GM23248 (cell line): ENCODE data around the gene FAXC. TPM values are rescaled to one million over a fixed set of nuclear protein-coding genes. Genes with fewer than 3 reads are reported as not detected.

Source experiments
- DNase-seq: peaks from one replicate; pipeline ENCODE4 v3.0.0-alpha.2; 2015
- H2AFZ ChIP-seq: fragments of 200-600 bp; sonication (generic); 2 replicates; pipeline ENCODE4 v1.6.1; 2016; ENCODE audit warnings: antibody characterized with exemption
- H3F3A ChIP-seq: fragments of 200-600 bp; sonication (generic); 2 replicates; pipeline ENCODE4 v1.6.1; 2016; ENCODE audit warnings: mild to moderate bottlenecking, antibody characterized with exemption, mixed run types; ENCODE audit not compliant: insufficient read depth
- H3K27ac ChIP-seq: fragments of 200-600 bp; sonication (generic); 2 replicates; pipeline ENCODE4 v1.5.1; 2016; ENCODE audit warnings: mild to moderate bottlenecking
- H3K27me3 ChIP-seq: fragments of 200-600 bp; sonication (generic); replicated peaks from 2 replicates; pipeline ENCODE4 v1.6.1; 2016; ENCODE audit warnings: mild to moderate bottlenecking; ENCODE audit not compliant: insufficient read depth
- H3K36me3 ChIP-seq: fragments of 200-600 bp; sonication (generic); 2 replicates; pipeline ENCODE4 v1.6.1; 2016; ENCODE audit warnings: low read depth, mild to moderate bottlenecking
- H3K4me1 ChIP-seq: fragments of 200-600 bp; sonication (generic); 2 replicates; pipeline ENCODE4 v1.6.1; 2016; ENCODE audit warnings: mild to moderate bottlenecking; ENCODE audit not compliant: insufficient read depth
- H3K4me2 ChIP-seq: fragments of 200-600 bp; sonication (generic); one replicate; pipeline ENCODE4 v1.6.1; 2016; ENCODE audit warnings: mild to moderate bottlenecking; ENCODE audit not compliant: unreplicated experiment
- H3K4me3 ChIP-seq: fragments of 200-600 bp; sonication (generic); 2 replicates; pipeline ENCODE4 v1.5.1; 2016; ENCODE audit warnings: mild to moderate bottlenecking
- H3K79me2 ChIP-seq: fragments of 200-600 bp; sonication (generic); 2 replicates; pipeline ENCODE4 v1.6.1; 2016; ENCODE audit warnings: mild to moderate bottlenecking; ENCODE audit not compliant: insufficient read depth
- H3K9ac ChIP-seq: fragments of 200-600 bp; sonication (generic); 2 replicates; pipeline ENCODE4 v1.6.1; 2016; ENCODE audit warnings: mild to moderate bottlenecking
- H3K9me2 ChIP-seq: fragments of 200-600 bp; sonication (generic); 2 replicates; pipeline ENCODE4 v1.6.1; 2016; ENCODE audit warnings: mixed run types, mild to moderate bottlenecking, moderate library complexity; ENCODE audit not compliant: insufficient read depth
- H3K9me3 ChIP-seq: fragments of 200-600 bp; sonication (generic); one replicate; pipeline ENCODE4 v1.6.1; 2017; ENCODE audit warnings: low read depth
- H4K20me1 ChIP-seq: fragments of 200-600 bp; sonication (generic); 2 replicates; pipeline ENCODE4 v1.6.0; 2016; ENCODE audit not compliant: insufficient read depth
- EZH2 ChIP-seq: fragments of 200-600 bp; sonication (generic); IDR thresholded peaks from 2 replicates; pipeline ENCODE4 v1.6.1; 2018; ENCODE audit warnings: antibody characterized with exemption, mild to moderate bottlenecking; ENCODE audit not compliant: insufficient read depth, poor library complexity, severe bottlenecking
- EZH2phosphoT487 ChIP-seq: fragments of 200-600 bp; sonication (generic); IDR thresholded peaks from 2 replicates; pipeline ENCODE4 v1.6.1; 2018; ENCODE audit warnings: antibody characterized with exemption, moderate library complexity, mild to moderate bottlenecking, low read depth; ENCODE audit not compliant: insufficient read depth
- WGBS, 2 experiments: methylation state at CpG; one replicate each; pipeline ENCODE4 v1.1.6; 2015 to 2017; ENCODE audit warnings: low lambda C conversion rate in 2 of 2, low coverage in 1 of 2; ENCODE audit errors: missing lambda C conversion rate in 2 of 2; 5-methylcytosine and 5-hydroxymethylcytosine counted together
- in situ Hi-C: fragments of 300-500 bp; cut with MboI; formaldehyde crosslinking; loops from 2 replicates; pipeline ENCODE4 v1.15.0; 2020
- polyA plus RNA-seq: library from polyadenylated mRNA; unstranded; fragments of >200 nt; fragmentation: Nextera tagmentation; extraction: Ambion mirVana; gene quantifications from 2 replicates; pipeline ENCODE4 v1.2.1, GENCODE V29; 2016
- total RNA-seq: library from RNA; depleted of rRNA; stranded (reverse); fragments of >200 nt; shearing (Covaris generic); gene quantifications from 2 replicates; pipeline ENCODE4 v1.2.3, GENCODE V29; 2014

Gene FAXC
- total and polyA plus RNA-seq, 2 experiments from 2014 or later, result 0.29 to 0.76 TPM

DNA sequence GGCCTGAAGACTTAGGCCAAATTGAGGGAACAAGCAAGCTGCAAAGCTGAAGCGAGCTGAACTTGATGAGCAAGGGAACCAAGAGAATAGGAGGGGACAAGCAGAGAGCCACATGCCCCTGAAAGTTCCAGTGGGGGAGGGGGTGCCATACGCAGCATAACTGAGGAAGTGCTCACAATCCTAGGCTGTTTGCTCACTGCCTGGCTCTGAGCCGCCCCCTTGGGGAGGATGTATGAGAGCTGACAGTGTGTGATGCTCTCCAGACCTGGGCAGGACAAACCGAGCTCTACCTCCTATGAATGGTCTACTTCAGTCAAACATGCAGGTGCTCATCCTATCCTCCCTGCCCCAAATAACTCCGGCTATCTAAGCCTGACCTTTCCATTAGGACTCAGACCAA is 52.1 kb downstream of the FAXC start:
- no peak overlapping the region for H3K4me3 ChIP-seq
- no peaks in the 10 kb centered on the region for H3K9me2 ChIP-seq
- in situ Hi-C loops, result no loop called here
- H2AFZ ChIP-seq, result no peak overlapping the region
- WGBS, 2 experiments, result 46 to 55% methylated on average over 5 of the region's 5 CpGs
- no peak overlapping the region for H3K9ac ChIP-seq
- no peaks in the 10 kb centered on the region for H3K36me3 ChIP-seq
- TF ChIP-seq EZH2 (no peak), EZH2phosphoT487 (no peak)
- H3K79me2 ChIP-seq, result no peaks in the 10 kb centered on the region
- H4K20me1 ChIP-seq, result no peaks in the 10 kb centered on the region
- H3K4me2 ChIP-seq, result no peak overlapping the region
- no peaks in the 10 kb centered on the region for H3K9me3 ChIP-seq
- H3K27me3 ChIP-seq, result no peaks in the 10 kb centered on the region
- no peak for DNase-seq
- H3F3A ChIP-seq, result no peaks in the 10 kb centered on the region
- no peaks in the 10 kb centered on the region for H3K4me1 ChIP-seq
- H3K27ac ChIP-seq, result no peak overlapping the region

GRCh38 chr6:99297006-99297405 is 52.5 kb downstream of the FAXC start:
- in situ Hi-C loops, result no loop called here
- H3K4me1 ChIP-seq, result no peaks in the 10 kb centered on the region
- H3K27me3 ChIP-seq, result no peaks in the 10 kb centered on the region
- H3K4me3 ChIP-seq, result no peak overlapping the region
- H3K79me2 ChIP-seq, result no peaks in the 10 kb centered on the region
- no peaks in the 10 kb centered on the region for H3K9me2 ChIP-seq
- no peak for TF ChIP-seq EZH2
- no peak for TF ChIP-seq EZH2phosphoT487
- no peak overlapping the region for H3K9ac ChIP-seq
- H3F3A ChIP-seq, result no peaks in the 10 kb centered on the region
- 80 to 86% methylated on average over 1 of the region's 1 CpG for WGBS, 2 experiments
- DNase-seq, result no peak
- H2AFZ ChIP-seq, result no peak overlapping the region
- no peak overlapping the region for H3K4me2 ChIP-seq
- H3K36me3 ChIP-seq, result no peaks in the 10 kb centered on the region
- no peaks in the 10 kb centered on the region for H4K20me1 ChIP-seq
- H3K27ac ChIP-seq, result no peak overlapping the region
- no peaks in the 10 kb centered on the region for H3K9me3 ChIP-seq

DNA sequence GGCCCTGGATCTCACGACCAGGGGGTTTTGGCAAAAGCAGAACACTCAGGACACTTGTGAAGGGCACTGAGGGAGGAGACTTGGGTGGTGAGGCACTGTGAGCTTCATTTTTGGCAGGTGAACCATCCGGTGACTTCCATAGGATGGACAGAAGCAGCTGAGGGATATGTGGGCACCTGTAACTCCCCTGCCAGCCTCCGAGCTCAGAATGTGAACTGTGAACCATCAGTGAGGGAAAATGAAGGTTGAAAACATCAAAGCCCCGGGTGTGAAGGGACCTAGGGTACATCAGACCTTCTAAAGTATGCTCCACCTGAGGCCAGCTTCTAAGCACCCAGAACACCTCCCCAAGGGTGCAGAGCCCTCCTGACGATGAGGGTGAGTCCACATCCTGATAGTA is 53.2 kb downstream of the FAXC start:
- in situ Hi-C loops, result no loop called here

GRCh38 chr6:99295276-99295675 is 54.2 kb downstream of the FAXC start:
- no peak overlapping the region for H3K27ac ChIP-seq
- no peaks in the 10 kb centered on the region for H3F3A ChIP-seq
- H4K20me1 ChIP-seq, result no peaks in the 10 kb centered on the region
- H3K36me3 ChIP-seq, result no peaks in the 10 kb centered on the region
- H2AFZ ChIP-seq, result no peak overlapping the region
- H3K27me3 ChIP-seq, result no peaks in the 10 kb centered on the region
- H3K79me2 ChIP-seq, result no peaks in the 10 kb centered on the region
- TF ChIP-seq EZH2phosphoT487 (no peak), EZH2 (no peak)
- no peak overlapping the region for H3K9ac ChIP-seq
- no peak overlapping the region for H3K4me2 ChIP-seq
- no peaks in the 10 kb centered on the region for H3K9me2 ChIP-seq
- no peak overlapping the region for H3K4me3 ChIP-seq
- H3K9me3 ChIP-seq, result no peaks in the 10 kb centered on the region
- no peak for DNase-seq
- in situ Hi-C loops, result no loop called here
- 28 to 33% methylated on average over 3 of the region's 3 CpGs for WGBS, 2 experiments
- H3K4me1 ChIP-seq, result no peaks in the 10 kb centered on the region

More for the DNA sequence above, 53.2 kb downstream of the FAXC start:
- no peak for DNase-seq
- Histone ChIP-seq H3K9me3 (no peaks in the 10 kb centered on the region), H3K27ac (no peak overlapping the region), H3K9ac (no peak overlapping the region), H3K4me1 (no peaks in the 10 kb centered on the region), H3K9me2 (no peaks in the 10 kb centered on the region), H3K4me2 (no peak overlapping the region), H2AFZ (no peak overlapping the region), H3K36me3 (no peaks in the 10 kb centered on the region), H3K79me2 (no peaks in the 10 kb centered on the region), H3K4me3 (no peak overlapping the region), H3K27me3 (no peaks in the 10 kb centered on the region), H3F3A (no peaks in the 10 kb centered on the region), H4K20me1 (no peaks in the 10 kb centered on the region)
- 28 to 31% methylated on average over 5 of the region's 5 CpGs for WGBS, 2 experiments
- no peak for TF ChIP-seq EZH2phosphoT487
- no peak for TF ChIP-seq EZH2

DNA sequence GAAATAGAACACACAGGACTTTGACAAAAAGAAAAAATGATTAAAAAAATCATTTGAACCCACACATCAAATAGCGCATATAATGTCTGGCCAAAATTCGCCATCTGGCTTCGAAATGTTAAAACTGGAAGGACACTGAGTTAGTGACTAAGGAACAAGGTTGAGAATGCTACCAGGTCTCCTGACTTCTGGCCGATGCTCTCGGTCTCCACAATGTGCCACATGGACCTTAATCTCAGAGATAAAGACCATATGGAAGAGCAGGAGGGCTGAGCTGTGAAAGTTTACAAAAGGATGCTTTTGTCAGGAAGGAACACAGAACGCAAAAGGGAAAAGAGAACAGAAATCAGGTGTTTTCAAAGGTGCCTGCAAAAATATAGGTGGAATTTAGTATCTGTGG is 54.7 kb downstream of the FAXC start:
- Histone ChIP-seq H3K4me1 (no peaks in the 10 kb centered on the region), H4K20me1 (no peaks in the 10 kb centered on the region), H3K9me2 (no peaks in the 10 kb centered on the region), H3K27me3 (no peaks in the 10 kb centered on the region), H3K9ac (no peak overlapping the region), H3K9me3 (no peaks in the 10 kb centered on the region), H2AFZ (no peak overlapping the region), H3F3A (no peaks in the 10 kb centered on the region), H3K79me2 (no peaks in the 10 kb centered on the region), H3K27ac (no peak overlapping the region), H3K4me3 (no peak overlapping the region), H3K36me3 (no peaks in the 10 kb centered on the region), H3K4me2 (no peak overlapping the region)
- 52 to 57% methylated on average over 6 of the region's 6 CpGs for WGBS, 2 experiments
- no peak for DNase-seq
- no peak for TF ChIP-seq EZH2
- TF ChIP-seq EZH2phosphoT487, result no peak
- in situ Hi-C loops, result no loop called here
